HG02938 (cell line): Measurements from ENCODE around the gene NAT14.
"Not testable (repeated sequence)": the region's sequence is repeated elsewhere in the genome, so short reads cannot be mapped to it uniquely, and the experiment has no call there.

ENCODE experiments used
- ATAC-seq: cut with Tn5 transposase; IDR thresholded peaks from one replicate; pipeline ENCODE4 v1.9.1; 2021; ENCODE audit warnings: mild to moderate bottlenecking, moderate library complexity; ENCODE audit not compliant: unreplicated experiment

Gene NAT14

DNA sequence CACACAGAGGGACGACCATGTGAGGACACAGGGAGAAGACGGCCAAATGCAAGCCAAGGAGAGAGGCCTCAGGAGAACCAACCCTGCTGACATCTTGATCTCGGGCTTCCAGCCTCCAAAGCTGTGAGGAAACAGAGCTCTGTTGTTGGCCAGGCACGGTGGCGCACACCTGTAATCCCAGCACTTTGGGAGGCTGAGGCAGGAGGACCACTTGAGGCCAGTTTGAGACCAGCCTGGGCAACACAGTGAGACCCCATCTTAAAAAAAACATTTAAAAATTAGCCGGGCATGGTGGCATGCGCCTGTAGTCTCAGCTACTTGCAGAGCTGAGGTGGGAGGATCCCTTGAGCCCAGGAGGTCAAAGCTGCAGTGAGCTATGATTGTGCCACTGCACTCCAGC lies 49.3 kb downstream of the NAT14 start:
- ATAC-seq, result not testable (repeated sequence)

DNA sequence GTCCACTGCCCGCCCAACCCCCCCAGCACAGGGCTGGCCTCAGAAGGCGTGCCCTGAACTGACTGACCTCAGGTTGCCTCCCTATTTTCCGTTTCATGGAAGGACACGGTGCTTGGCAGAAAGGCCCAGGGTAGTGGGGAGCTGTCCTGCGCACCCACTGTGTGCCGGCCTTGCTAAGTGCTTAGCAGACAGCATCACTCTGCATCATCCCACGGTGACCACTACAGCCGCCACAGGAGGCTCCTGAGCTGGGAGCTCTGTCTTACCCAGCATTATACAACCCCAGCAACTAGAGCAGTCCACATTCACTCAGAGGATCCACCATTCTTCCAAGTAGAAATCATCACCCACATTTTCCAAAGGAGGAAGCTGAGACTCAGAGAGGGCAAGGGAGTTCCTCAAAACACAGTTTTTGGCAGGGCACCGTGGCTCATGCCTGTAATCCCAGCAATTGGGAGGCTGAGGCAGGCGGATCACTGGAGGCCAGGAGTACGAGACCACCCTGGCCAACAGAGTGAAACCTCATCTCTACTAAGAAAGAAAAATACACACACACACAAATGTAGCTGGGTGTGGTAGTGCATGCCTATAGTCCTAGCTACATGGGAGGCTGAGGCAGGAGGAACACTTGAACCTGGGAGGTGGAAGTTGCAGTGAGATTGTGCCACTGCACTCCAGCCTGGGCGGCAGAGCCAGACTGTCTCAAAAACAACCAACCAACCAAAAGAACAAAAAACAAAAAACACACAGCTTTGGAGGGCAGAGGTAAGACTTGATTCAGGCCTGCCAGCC lies 50.4 kb downstream of the NAT14 start:
- ATAC-seq, result no peak

DNA sequence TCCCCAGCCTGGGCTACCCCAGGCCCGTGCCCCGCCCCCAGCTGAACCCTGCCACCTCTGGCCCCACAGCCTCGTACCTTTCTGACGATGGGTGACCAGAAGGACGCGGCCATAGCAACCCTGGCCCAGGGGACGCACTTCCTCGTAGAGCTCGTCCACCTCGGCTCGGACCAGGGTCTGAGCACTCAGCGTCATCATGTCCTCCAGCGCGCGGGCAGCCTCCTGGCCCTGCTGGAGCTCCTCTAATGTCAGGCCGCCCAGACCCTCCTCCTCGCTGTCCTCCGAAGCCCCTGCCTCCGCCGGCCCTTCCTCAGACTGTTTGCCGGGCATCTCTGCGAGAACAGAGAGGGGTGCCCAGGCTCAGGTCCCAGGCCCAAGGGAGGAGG lies 51.0 kb downstream of the NAT14 start:
- no peak for ATAC-seq

- ATAC-seq, result no peak
Measured at GRCh38 chr19:55536366-55536765, 51.4 kb downstream of the NAT14 start.
